ENCODE results near the gene ATP8B3. TPM values are rescaled to one million over a fixed set of nuclear protein-coding genes. Genes with fewer than 3 reads are reported as not detected.

Gene ATP8B3
- total and polyA plus RNA-seq, 9 of the 15 experiments (the other 6 are each of a cell fraction or from before 2014, with no cell fraction given) = 1.2 to 12.3 (median 3.8) TPM

DNA sequence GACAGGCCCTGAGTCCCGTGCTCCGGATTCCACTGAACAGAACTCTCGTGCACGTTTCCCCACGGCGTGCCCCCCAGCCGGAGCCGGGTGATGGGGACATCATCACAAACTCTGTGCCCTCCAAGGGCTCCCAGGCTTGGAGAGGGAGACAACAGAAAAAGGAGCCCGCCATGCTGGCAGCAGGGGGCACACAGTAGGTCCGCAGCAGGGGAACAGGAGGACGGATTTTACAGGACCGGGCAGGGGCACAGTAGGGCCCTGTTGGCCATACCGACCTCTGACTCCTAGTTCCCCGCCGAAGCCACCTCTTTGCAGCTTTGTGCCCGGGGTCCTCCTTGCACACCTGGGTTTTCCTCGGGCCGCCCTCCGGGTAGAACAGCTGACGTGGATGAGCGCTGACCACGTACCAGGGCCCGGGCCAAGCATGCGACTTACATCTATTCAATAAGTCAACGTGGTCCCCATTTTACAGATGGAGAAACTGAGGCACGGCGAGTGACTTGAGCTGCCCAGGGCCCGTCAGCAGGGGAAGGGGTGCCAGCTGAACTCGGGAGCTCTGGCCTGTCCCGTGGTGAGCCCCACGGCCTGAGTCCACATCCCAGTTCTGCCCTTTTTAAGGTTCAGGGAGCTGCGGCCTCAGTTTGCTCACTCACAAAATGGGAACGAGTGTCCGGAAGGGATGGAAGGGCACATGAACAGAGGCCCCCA, 68.9 kb downstream of the ATP8B3 start (continued):
- TF ChIP-seq ETV6 (IDR thresholded peaks at IDR 0.05; ENCODE audit: borderline replicate concordance in 1 of 2, low read depth in 2 of 2, low read length in 1 of 2) (no peak), ETV6 (CRISPR knock-in tag; IDR thresholded peaks at IDR 0.05; ENCODE audit: borderline replicate concordance) (no peak), ZKSCAN1 (IDR thresholded peaks at IDR 0.05; ENCODE audit: low read depth, low read length) (peak; percentile 98), SIRT6 (IDR thresholded peaks at IDR 0.05; ENCODE audit: low read depth, low read length) (no peak), ZNF780A (CRISPR knock-in tag; IDR thresholded peaks at IDR 0.05) (no peak), CEBPB (tag; IDR thresholded peaks at IDR 0.05) (no peak), BCOR (IDR thresholded peaks at IDR 0.05) (peak; percentile 85), KLF13 (tag; IDR thresholded peaks at IDR 0.05; ENCODE audit: borderline replicate concordance, low read depth) (no peak), TAF7 (tag; IDR thresholded peaks at IDR 0.05) (no peak), ZNF263 (CRISPR knock-in tag; IDR thresholded peaks at IDR 0.05; ENCODE audit: borderline replicate concordance) (peak; percentile 39; the same call in 1 of the 2 replicates), GATAD2A (IDR thresholded peaks at IDR 0.05) (no peak)
- TF ChIP-seq, protein P1, sequence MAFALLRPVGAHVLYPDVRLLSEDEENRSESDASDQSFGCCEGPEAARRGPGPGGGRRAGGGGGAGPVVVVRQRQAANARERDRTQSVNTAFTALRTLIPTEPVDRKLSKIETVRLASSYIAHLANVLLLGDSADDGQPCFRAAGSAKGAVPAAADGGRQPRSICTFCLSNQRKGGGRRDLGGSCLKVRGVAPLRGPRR (CRISPR knock-in tag; IDR thresholded peaks at IDR 0.05) = no peak
- TF ChIP-seq, protein P2, sequence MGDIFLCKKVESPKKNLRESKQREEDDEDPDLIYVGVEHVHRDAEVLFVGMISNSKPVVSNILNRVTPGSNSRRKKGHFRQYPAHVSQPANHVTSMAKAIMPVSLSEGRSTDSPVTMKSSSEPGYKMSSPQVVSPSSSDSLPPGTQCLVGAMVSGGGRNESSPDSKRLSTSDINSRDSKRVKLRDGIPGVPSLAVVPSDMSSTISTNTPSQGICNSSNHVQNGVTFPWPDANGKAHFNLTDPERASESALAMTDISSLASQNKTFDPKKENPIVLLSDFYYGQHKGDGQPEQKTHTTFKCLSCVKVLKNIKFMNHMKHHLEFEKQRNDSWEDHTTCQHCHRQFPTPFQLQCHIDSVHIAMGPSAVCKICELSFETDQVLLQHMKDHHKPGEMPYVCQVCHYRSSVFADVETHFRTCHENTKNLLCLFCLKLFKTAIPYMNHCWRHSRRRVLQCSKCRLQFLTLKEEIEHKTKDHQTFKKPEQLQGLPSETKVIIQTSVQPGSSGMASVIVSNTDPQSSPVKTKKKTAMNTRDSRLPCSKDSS (IDR thresholded peaks at IDR 0.05; ENCODE audit: low read depth, partially characterized antibody) = no peak
- TF ChIP-seq, protein P3, sequence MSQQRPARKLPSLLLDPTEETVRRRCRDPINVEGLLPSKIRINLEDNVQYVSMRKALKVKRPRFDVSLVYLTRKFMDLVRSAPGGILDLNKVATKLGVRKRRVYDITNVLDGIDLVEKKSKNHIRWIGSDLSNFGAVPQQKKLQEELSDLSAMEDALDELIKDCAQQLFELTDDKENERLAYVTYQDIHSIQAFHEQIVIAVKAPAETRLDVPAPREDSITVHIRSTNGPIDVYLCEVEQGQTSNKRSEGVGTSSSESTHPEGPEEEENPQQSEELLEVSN (IDR thresholded peaks at IDR 0.05; ENCODE audit: borderline replicate concordance in 1 of 2, extremely low read depth in 1 of 2, insufficient read depth in 1 of 2, insufficient read length in 1 of 2, low read depth in 1 of 2, low read length in 1 of 2, poor library complexity in 1 of 2, severe bottlenecking in 1 of 2) = no peak
